HG03103 (cell line): Measurements from ENCODE around the gene HDAC2.
"Not testable (repeated sequence)": the region's sequence is repeated elsewhere in the genome, so short reads cannot be mapped to it uniquely, and the experiment has no call there.

Source experiments
- ATAC-seq: cut with Tn5 transposase; IDR thresholded peaks from one replicate; pipeline ENCODE4 v1.9.1; 2021; ENCODE audit warnings: low read depth; ENCODE audit not compliant: unreplicated experiment

HDAC2 gene

DNA sequence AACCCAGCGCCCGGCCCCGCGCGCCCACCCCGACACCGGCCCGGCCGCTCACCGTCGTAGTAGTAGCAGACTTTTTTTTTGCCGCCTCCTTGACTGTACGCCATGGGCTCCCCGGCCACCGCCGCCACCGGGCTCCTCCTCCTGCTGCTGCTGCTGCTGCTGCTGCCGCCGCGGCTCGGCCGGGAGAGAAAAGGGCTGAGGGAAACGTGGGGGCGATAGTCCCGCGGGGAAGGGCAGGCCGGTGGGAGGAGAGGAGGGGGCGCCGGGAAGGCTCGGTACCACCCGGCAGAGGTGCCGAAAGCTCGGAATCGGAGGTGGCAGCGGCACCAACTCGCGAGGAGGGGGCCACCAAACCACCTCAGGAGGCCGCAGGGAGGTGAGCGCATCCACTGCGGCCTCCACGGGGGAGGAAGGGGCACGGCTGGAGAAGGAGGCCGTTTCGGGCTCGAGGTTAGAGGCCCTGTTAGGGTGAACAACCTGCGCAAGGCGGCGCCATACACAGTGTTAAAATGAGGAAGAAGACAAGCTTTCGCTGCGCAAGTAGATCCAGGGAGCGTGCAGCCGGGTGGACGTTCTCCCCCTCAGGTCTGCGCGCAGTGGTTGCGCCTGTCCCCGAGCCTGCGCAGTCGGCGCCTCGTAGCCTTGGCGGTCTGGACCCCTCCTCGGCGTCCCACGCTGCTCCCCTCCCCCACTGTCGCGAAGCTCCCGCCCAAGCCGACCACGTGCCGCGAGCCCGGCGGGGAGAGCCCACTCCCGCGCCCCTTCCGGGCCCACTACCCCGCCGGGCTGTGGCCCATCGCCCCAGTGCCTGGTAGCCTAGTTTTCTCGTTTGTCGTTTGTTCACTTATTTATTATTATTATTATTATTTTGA lies at the start of gene HDAC2:
Gene HDAC2 (minus strand): TSS at position 344 of the 872 bp plus-strand sequence. CDS start 240 bp downstream, at position 104.
- ATAC-seq, result peak; percentile 74

DNA sequence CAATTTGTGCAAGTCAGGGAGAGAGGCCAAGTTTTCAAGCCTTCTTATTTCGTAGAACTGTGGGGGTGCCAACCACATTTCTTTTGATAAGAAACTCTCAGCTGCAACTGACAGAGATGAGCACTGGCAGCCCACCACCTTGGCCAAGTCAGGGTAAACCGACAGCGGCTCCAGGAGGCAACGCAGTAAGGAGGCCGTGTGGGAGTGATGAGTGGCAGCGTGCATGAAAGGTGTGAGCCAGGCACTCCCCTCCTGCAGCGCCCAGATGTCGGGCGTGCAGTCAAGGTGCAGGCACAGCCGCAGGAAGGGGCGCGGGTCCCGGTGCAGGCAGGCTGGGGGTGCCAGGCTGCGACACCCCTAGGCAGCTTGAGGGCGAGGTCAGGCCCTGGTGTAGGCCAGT lies 49.2 kb upstream of the HDAC2 start:
- no peak for ATAC-seq

DNA sequence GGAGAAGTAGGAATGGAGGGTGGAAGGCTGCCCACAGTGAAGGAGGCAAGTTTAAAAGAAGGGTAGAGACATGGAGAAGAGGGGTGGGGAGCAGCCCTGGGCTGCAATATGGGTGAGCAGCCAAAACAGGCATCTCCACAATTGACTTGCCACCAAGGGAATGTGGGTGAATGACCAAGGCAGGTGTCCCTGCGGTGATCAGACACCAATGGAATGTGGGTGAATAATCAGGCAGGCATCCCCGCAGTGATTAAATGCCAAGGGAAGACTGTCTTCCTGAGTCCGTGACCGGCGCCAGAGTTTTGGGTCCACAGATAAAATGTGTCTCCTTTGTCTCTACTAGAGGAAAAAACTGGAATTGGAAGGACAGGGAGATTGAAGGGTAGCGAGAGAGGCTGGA lies 46.2 kb upstream of the HDAC2 start:
- not testable (repeated sequence) for ATAC-seq

DNA sequence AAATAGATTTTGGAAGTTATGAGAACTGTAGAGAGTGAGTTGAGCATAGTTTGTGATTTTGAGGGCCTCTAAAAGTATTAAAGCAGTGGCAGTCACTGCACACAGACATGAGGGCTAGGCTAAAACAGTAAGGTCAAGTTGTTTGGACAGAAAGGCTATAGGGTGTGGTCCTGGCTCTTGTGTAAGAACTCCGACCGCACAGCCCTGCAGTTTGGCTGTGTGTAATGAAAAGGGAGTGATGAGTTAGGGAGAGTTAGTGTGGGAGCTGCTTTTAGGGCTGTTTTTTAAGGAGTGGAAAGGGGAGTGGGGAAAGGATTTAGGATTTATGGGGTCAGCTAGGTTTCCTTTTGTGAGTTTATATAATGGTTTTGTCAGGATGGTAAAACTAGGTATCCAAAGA lies 43.2 kb upstream of the HDAC2 start:
- not testable (repeated sequence) for ATAC-seq

DNA sequence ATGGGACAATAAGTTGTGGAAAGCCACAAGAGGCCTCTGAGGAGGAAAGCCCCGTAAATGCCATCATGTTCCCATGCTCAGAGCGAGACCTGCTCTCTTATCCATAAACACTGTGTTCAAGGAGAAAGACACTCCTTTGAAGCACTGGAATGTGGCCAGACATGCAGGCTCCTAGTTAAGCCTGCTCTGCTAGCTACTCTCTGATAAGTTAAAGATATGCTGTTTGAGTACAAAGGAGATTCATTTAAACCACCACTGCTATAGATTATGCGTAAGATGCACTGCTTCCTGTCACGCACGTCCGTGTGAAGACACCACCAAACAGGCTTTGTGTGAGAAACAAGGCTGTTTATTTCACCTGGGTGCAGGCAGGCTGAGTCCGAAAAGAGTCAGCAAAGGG lies 40.5 kb upstream of the HDAC2 start:
- not testable (repeated sequence) for ATAC-seq

DNA sequence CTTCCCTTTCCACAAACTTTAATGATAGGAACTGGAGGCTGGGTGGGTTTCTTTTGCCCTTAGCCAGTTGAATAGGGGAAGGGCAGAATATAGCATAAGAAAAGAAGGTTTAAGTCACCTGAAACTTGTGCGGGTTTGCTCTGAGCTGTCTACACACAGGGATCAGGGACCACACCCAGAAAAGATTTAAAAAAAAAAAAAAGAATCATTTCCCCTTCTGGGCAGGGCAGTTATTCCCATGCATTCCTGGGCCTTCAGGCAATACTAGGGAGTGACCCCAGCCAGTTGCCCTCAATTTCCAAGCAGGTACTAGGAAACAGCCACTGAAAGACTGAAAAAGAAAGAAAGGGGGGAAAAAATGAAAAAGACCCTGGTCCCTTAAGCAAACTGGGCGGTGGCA lies 39.6 kb upstream of the HDAC2 start:
- ATAC-seq, result no peak

DNA sequence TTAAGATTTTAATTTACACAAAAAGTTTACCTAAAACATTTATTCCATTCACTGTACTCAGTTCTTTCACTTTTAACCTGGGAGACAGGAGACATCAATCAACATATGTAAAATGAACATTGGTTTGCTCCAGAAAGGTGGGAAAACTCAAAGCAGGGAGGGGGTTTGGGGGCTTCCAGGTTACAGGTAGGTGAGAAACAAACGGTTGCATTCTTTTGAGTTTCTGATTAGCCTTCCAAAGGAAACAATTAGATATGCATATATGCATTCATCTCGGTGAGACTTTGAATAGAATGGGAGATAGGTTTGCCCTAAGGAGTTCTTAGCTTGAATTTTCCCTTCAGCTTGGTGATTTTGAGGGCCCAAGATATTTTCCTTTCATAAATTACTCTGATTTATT lies 38.2 kb upstream of the HDAC2 start:
- ATAC-seq, result no peak

DNA sequence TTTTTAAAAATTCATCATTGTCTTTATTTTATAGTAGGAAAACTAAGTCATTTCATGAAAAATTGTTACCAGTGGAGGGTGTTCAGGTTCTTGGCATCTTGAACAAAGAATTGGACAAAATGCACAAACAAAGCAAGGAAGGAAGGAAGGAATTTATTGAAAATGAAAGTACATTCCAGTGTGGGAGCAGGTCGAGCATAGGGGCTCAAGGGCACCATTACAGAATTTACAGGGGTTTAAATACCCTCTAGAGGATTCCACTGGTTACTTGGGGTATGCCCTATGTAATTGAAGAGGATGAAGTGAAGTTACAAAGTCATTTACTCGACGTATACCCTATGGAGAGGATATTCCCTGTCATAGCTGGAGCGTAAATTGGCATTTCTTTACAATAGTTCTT lies 37.4 kb upstream of the HDAC2 start:
- ATAC-seq, result no peak

DNA sequence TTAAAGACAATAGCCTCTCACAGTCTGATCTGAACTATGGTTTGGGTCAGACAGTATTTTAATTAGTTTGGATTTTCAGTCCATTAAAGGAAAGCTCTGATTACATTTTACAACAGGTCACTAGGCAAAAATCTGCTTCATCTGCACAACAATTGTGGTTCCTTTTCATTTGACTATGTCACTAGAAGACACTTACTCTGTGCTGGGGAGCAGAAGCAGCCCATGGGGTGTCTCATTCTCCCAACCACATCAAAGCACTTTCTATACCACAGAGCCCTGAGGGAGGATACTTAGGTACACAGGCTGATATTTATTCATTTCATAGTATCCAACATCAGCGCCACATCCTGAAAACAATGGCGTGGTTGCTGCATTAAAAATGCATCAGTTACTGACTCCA lies 36.6 kb upstream of the HDAC2 start:
- peak; percentile 83 for ATAC-seq

DNA sequence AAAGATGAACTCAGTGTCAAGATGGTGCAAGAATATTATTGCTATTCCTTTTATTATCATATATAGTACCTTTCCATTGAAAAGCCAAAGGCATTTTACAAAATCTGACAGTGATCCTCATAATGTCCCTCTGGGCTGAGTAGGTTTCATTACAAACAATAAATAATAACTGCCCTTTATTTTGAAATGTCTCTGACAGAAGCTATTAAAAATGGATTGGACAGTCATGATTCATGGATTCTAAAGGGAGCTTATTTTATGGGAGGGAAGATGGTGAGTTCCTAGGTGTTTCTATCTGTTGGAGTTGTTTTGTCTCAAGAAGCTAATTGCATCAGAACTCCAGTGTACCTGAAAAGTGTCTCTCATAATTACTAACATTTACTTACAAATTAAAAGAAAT lies 30.4 kb upstream of the HDAC2 start:
- ATAC-seq, result no peak

DNA sequence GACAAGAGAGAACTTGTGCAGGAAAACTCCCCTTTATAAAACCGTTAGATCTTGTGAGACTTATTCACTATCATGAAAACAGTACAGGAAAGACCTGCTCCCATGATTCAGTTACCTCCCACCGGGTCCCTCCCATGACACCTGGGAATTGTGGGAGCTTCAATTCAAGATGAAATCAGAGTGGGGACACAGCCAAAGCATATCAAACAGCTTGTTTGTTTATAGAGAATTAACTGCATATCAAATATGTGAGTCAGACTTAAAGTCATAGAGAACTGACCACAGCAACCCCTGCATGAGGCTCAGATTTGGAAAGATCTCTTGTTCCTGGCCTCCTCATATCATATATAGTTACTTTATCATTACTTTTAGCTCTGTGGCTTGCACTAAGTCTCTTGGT lies 29.1 kb upstream of the HDAC2 start:
- ATAC-seq, result no peak

DNA sequence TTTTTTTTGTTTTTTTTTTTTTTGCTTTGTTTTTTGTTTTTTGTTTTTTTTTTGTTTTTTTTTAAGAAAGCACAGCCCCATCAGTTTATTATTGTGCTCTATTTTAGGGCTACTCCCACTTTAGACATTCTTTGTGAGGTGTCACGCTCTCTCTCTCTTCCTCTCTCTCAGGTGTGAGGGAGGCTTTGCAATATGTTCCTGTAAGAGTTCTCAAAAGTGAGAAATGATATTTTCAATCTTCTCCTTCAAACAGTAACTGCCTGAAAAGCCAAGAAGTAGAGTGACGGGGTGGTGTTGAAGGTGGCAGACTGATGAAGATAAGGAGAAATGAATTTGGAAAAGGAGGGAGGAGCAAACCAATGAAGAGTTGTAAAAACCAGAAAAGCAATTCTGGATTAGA lies 28.3 kb upstream of the HDAC2 start:
- ATAC-seq, result no peak

DNA sequence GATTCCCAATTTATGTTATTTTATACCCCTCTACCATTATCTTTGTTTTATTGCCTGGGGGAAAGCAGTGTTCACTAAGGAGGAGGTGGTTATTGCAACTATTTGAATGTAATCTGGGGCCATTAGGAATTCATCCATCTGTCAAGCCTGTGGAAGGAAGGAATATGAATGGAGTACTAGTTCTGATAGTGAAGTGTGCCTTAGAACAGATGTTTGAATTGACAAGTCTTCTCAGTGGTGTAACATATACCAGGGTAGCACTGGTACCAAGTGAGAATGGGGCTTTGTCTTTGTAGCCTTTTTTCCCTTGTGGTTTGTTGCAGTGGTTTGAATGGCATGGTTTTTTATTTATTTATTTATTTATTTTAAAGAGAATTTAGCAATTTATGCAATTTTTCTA lies 27.9 kb upstream of the HDAC2 start:
- ATAC-seq, result no peak

DNA sequence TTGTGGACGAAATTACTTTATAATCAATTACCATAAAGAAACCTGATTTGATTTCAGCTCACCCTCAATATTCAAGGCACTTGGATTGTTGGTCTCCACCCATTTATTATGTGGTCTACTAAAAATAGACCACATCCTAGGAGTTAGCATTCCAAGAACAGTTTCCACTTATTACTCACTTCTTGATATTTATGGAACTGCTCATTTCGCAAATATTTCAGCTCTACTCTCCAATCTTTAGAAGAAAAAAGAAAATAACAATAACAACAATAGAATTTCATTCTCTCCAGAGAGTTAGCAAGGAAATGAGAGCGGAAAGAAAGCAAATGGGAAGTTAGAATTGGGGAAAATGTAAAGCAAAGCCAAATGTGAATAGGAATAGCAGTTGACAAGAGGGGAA lies 26.2 kb upstream of the HDAC2 start:
- no peak for ATAC-seq

DNA sequence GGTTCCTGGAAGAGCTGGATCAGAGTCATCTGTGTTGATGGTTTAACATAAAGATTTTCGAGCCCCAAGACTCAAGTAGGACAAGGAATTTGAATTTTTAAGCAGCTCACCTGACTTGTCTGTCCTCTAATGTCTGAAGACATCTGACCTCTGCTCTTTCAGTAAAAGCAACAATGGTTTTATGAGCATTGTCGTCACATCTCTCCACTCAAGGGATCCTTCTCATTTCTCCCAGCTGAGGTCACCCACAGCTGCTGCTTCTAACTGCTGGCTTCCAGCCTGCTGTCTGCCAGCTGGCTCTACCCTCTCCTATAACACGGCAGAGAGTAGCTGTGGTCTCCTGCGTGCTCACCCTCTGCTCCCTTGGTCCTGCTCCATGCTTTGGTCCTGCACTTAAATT lies 24.7 kb upstream of the HDAC2 start:
- ATAC-seq, result no peak

DNA sequence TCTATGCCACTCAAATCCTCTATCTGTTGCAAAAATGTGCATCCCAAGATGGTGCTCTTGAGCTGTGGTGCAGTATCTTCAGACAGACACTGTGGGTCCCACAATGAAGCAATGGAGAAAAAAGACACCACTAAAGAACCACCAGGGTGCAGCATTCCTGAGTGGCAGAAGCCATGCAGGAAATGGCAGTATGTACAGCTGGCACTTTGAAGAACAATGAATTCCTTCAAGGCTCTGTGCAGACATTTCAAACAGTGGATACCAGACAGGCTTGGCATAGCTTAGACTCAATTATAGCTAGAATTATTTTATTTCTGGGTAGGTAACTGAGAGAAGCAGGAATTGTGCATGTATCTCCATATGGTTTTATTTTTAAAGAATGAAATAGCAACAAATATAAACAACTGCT lies 24.0 kb upstream of the HDAC2 start:
- peak; percentile 97 for ATAC-seq

DNA sequence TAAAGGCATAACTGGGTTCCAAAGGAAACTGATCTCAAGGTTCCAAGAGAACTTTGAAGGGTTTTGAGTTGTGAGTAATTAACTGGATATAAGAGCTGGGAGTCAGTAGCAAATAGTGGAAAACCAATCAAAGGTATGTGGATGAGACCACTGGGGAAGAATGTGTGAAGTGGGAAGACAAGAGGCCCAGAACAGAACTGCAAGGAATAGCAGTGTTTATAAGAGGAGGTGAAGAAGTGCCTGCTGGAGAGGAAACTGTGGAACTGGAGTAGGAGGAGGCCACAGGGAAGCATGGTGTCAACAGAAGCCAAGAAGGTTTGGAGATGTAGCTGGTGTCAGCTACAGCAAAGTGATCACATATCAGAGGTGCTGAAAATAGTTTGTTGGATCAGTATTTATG lies 18.7 kb upstream of the HDAC2 start:
- ATAC-seq, result no peak

DNA sequence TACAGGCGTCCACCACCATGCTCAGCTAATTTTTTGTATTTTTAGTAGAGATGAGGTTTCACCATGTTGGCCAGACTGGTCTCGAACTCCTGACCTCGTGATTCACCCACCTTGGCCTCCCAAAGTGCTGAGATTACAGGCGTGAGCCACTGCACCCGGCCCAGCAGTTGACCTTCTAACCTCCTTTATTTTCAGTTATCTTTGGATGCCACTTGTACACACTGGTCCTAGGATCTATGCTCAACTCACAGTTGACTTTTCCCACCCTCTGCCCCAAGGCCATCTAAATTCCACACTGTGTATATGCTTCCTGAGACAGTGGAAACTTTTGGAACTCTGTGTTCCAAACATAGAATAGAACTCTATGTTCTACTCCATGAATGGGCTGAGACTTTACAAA lies 11.7 kb upstream of the HDAC2 start:
- ATAC-seq, result not testable (repeated sequence)

DNA sequence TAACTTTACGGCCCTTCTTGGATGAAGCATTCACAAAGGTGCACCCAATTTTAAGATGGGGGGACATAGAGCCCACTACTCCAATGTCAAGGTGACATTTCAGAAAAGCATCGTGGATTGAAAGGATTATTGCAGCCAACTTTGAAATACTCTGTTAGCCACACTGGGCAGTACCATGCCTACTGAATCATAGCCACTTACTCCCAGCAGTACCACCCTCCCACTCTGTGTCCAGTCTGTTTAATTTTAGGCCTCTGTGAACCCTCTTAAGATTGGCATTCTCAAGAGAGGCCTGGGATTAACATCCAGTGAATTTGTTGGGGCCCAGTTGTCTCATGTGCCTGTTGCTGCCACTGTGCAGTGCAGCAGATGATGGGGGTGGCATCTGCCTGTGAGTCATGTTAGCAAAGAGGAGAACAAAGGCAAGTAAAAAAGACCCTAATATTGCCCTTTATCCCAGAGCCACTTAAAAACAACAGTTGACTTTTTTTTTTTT lies 11.2 kb upstream of the HDAC2 start:
- ATAC-seq, result no peak

DNA sequence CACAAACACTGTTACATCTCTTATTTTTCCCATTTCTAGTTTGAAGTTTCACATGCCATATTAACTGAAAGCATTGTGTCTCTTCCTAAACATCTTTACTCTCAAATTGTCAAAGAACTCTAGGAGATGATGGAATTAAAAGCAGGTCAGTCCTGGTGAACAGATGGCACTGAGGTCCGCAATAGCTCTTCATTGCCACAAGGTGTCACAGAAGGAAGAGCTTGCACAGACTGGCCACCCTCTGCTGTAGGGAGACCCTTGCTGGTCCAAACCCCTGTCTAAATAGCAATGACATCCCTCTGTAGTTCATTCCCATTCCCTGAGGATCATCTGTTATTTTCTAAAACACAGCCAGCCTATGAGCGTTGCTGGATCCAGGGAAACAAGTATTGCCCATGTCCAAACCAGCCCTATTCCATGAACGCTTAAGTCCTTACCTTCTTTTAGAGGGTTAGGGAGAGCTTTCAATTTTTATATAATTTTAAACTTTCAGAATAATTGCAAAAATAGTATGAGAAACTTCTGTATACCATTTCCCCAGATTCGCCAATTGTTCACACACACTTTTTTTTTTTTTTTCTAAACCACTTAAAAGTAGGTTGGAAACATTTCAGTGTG lies 10.1 kb upstream of the HDAC2 start:
- ATAC-seq, result peak; percentile 74

DNA sequence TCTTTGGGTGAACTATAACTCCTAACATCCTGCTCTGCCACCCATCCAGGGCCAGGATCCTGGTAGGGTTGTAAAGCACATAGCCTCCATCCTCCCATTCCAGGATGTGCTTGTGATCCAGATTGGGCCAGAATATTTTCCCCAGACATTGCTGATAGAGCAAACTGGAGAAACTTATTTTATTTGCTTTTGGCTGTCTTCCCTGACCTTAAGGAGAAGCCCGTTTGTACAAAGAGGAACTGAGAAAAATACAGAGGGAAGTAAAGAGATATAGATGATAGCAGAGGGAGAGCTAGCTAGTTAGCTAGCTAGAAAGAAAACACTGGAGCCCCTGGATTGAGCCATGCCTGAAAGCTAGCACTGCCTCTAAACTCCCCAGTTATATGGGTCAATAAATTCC lies 9.0 kb upstream of the HDAC2 start:
- ATAC-seq, result peak; percentile 56

DNA sequence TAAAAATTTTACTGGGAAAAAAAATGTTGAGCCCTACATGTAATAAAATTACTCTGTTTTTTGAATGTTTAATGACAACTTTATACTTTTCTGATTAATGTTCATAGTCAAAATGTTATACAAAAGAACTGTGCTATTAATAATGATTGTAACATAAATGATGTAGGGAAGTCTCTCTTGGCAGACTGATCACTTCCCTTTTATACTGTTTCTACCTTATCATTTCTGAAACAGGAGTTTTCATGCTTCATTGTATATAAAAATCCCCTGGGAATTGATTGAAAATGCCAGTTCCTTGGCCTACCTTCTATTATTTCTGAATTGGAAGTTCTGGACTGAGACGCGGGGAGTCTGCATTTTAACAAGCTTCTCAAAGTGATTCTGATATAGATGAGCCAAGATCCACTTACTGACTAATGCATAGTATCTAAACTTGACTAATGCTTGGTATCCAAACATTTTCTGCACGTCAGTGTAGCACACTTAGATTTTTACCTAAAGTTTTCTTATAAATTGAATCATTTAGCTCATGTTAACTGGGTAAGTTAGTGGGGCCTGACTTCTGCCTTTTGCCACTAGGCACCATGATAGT lies 7.2 kb upstream of the HDAC2 start:
- ATAC-seq, result no peak
